Mesothelial cell of epicardium (in vitro differentiated cells): ENCODE data around the gene TEKT1. TPM values are rescaled to one million over a fixed set of nuclear protein-coding genes. Genes with fewer than 3 reads are reported as not detected.

Source experiments
- DNase-seq, 2 experiments: peaks; one replicate each; pipeline ENCODE4 v3.0.0; 2021; ENCODE audit warnings: low spot score in 2 of 2; ENCODE audit not compliant: unreplicated experiment in 2 of 2
- H3K27ac Mint-ChIP-seq: 2 replicates; pipeline ENCODE4 v1.8.0; 2021; ENCODE audit warnings: mixed read lengths
- H3K27me3 Mint-ChIP-seq: 2 replicates; pipeline ENCODE4 v1.8.0; 2021; ENCODE audit warnings: low read depth, mixed read lengths
- H3K36me3 Mint-ChIP-seq: 2 replicates; pipeline ENCODE4 v1.8.0; 2021; ENCODE audit warnings: mixed read lengths
- H3K4me1 Mint-ChIP-seq: 2 replicates; pipeline ENCODE4 v1.8.0; 2021; ENCODE audit warnings: mixed read lengths
- H3K4me3 Mint-ChIP-seq: 2 replicates; pipeline ENCODE4 v1.8.0; 2021; ENCODE audit warnings: mild to moderate bottlenecking, moderate library complexity, mixed read lengths
- H3K9me3 Mint-ChIP-seq: 2 replicates; pipeline ENCODE4 v1.8.0; 2021; ENCODE audit warnings: mixed read lengths
- CTCF ChIP-seq: fragments of 200-600 bp; sonication (generic); IDR thresholded peaks from one replicate; pipeline ENCODE4 v1.5.0; 2021; ENCODE audit warnings: antibody characterized with exemption; ENCODE audit not compliant: unreplicated experiment
- total RNA-seq: library from RNA; stranded (reverse); gene quantifications from 3 replicates; pipeline ENCODE4 v1.2.1, GENCODE V29; 2021

TEKT1 gene
- total RNA-seq, 1 donor from 2014 or later: not detected

- Mint-ChIP-seq H3K27ac (no peak overlapping the region), H3K4me3 (no peak overlapping the region), H3K4me1 (no peaks in the 10 kb centered on the region), H3K36me3 (no peaks in the 10 kb centered on the region), H3K27me3 (peaks cover 51% of the 10 kb centered on the region), H3K9me3 (no peaks in the 10 kb centered on the region)
- peak; percentile 15 for TF ChIP-seq CTCF
- no peak for DNase-seq
Observed at GRCh38 chr17:6800422-6801027, 31.0 kb downstream of the TEKT1 start.

GRCh38 chr17:6799738-6800137 is 31.8 kb downstream of the TEKT1 start:
- no peaks in the 10 kb centered on the region for H3K36me3 Mint-ChIP-seq
- no peak for TF ChIP-seq CTCF
- H3K4me3 Mint-ChIP-seq: no peak overlapping the region
- no peaks in the 10 kb centered on the region for H3K4me1 Mint-ChIP-seq
- H3K27ac Mint-ChIP-seq: no peak overlapping the region
- DNase-seq: no peak
- no peaks in the 10 kb centered on the region for H3K9me3 Mint-ChIP-seq
- H3K27me3 Mint-ChIP-seq: peaks cover 47% of the 10 kb centered on the region

- Mint-ChIP-seq H3K4me1 (no peaks in the 10 kb centered on the region), H3K4me3 (no peak overlapping the region), H3K9me3 (no peaks in the 10 kb centered on the region), H3K36me3 (no peaks in the 10 kb centered on the region), H3K27ac (no peak overlapping the region), H3K27me3 (peaks cover 58% of the 10 kb centered on the region)
- TF ChIP-seq CTCF: no peak
- no peak for DNase-seq
Observed at GRCh38 chr17:6797718-6798351, 33.7 kb downstream of the TEKT1 start.

- H3K27me3 Mint-ChIP-seq: peaks cover 66% of the 10 kb centered on the region
- no peaks in the 10 kb centered on the region for H3K9me3 Mint-ChIP-seq
Observed at GRCh38 chr17:6796887-6797490, 34.5 kb downstream of the TEKT1 start.

More at GRCh38 chr17:6796887-6797490, 34.5 kb downstream of the TEKT1 start:
- Mint-ChIP-seq H3K36me3 (no peaks in the 10 kb centered on the region), H3K27ac (no peak overlapping the region), H3K4me3 (no peak overlapping the region), H3K4me1 (no peaks in the 10 kb centered on the region)
- TF ChIP-seq CTCF: no peak
- DNase-seq: no peak
